ENCODE data around the gene ELF2. TPM values are rescaled to one million over a fixed set of nuclear protein-coding genes. Genes with fewer than 3 reads are reported as not detected.

ELF2 gene
- total and polyA plus RNA-seq, 2 donors (not counting 1 experiment from before 2014, with no cell fraction given), result 25.1 to 97.5 TPM

DNA sequence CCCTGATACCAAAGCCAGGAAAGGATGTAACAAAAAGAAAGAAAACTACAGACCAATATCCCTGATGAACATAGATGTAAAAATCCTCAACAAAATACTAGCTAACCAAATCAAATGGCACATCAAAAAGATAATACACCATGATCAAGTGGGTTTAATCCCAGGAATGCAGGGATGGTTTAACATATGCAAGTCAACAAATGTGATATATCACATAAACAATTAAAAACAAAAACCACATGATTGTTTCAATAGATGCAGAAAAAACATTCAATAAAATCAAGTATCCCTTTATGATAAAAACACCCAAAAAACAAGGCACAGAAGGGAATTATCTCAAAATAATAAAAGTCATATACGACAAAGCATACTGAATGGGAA is 31.5 kb downstream of the ELF2 start:
- peaks cover 41% of the 10 kb centered on the region for H3K4me1 Mint-ChIP-seq
- Histone ChIP-seq H3K9me3 (ENCODE audit: control extremely low read depth in 1 of 3, control insufficient read depth in 2 of 3, insufficient read depth in 1 of 3, low read length in 2 of 3) (peaks cover 2 to 6% (median 4%) of the 10 kb centered on the region in 3 donors), H3K36me3 (replicated peaks in 1 of 2; ENCODE audit: control extremely low read depth in 1 of 2, control insufficient read depth in 1 of 2, extremely low read depth in 1 of 2, insufficient read depth in 2 of 2, low read length in 1 of 2) (no peaks in the 10 kb centered on the region), H2AFZ (ENCODE audit: insufficient read depth, low read depth, low read length, poor library complexity, severe bottlenecking) (no peak overlapping the region), H4K20me1 (ENCODE audit: control insufficient read depth, insufficient read depth, low read length, poor library complexity, severe bottlenecking) (no peaks in the 10 kb centered on the region), H3K27me3 (replicated peaks in 1 of 4; ENCODE audit: control extremely low read depth in 1 of 4, control insufficient read depth in 3 of 4, insufficient read depth in 4 of 4, low read length in 3 of 4) (no peaks in the 10 kb centered on the region), H3K79me2 (ENCODE audit: control insufficient read depth, insufficient read depth, low read length) (peaks cover 65% of the 10 kb centered on the region), H3K4me1 (ENCODE audit: control insufficient read depth in 2 of 2, insufficient read depth in 2 of 2, low read length in 2 of 2) (peaks cover 22 to 28% of the 10 kb centered on the region in 2 donors), H3K4me3 (ENCODE audit: control extremely low read depth in 1 of 5, extremely low read depth in 1 of 5, insufficient read depth in 1 of 5, low read depth in 2 of 5, low read length in 4 of 5) (no peak overlapping the region), H3K4me2 (replicated peaks; ENCODE audit: low read depth, low read length, poor library complexity, severe bottlenecking) (no peak overlapping the region), H3K27ac (ENCODE audit: low read length in 2 of 2) (no peak overlapping the region), H3K9ac (ENCODE audit: low read length) (no peak overlapping the region)
- no peak overlapping the region for H3K4me3 Mint-ChIP-seq
- H3K27ac Mint-ChIP-seq, result no peak overlapping the region
- ChIA-PET POLR2A (no interaction called here), CTCF (no interaction called here)
- intact Hi-C loops (cut with micrococcal nuclease), result no loop called here
- no peak for DNase-seq
- peaks cover 4% of the 10 kb centered on the region for H3K9me3 Mint-ChIP-seq (ENCODE audit: insufficient read depth)
- no peaks in the 10 kb centered on the region for H3K27me3 Mint-ChIP-seq
- 100% methylated on average over 1 of the region's 1 CpG for WGBS (ENCODE audit: insufficient coverage)
- TF ChIP-seq, protein P1, sequence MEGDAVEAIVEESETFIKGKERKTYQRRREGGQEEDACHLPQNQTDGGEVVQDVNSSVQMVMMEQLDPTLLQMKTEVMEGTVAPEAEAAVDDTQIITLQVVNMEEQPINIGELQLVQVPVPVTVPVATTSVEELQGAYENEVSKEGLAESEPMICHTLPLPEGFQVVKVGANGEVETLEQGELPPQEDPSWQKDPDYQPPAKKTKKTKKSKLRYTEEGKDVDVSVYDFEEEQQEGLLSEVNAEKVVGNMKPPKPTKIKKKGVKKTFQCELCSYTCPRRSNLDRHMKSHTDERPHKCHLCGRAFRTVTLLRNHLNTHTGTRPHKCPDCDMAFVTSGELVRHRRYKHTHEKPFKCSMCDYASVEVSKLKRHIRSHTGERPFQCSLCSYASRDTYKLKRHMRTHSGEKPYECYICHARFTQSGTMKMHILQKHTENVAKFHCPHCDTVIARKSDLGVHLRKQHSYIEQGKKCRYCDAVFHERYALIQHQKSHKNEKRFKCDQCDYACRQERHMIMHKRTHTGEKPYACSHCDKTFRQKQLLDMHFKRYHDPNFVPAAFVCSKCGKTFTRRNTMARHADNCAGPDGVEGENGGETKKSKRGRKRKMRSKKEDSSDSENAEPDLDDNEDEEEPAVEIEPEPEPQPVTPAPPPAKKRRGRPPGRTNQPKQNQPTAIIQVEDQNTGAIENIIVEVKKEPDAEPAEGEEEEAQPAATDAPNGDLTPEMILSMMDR (IDR thresholded peaks at IDR 0.05), result no peak
- no peak for ATAC-seq (ENCODE audit: low read depth)

DNA sequence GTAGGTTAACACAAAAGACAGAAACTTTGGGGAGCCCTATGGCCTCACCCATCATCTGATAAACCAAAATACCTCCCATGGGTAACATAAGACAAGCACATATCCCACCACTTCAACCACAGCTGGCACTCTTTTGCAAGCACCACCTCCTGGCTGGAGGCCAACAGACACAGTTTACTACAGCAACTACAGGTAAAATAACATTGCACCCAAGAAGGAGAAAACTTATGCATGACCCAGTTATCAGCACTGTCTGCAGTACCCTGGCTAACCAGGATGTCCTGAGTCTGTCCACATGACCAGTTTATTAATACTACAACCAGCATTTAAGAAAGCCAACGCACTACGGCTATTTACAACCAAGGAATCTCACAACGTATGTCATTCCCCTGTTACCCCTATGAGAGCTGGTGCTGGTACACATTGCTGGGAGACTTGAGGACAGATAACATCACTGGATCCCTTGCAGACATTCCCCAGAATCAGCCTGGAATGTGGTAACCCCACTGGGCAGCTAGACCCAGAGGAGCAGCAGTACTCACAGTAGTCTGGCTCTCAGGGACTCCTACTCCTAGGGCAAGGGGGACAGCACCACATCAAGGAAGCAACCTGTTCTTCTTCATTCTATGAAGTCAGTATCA is 32.0 kb downstream of the ELF2 start:
- Histone ChIP-seq H3K9ac (ENCODE audit: low read length) (no peak overlapping the region), H3K27ac (ENCODE audit: low read length in 2 of 2) (no peak overlapping the region), H3K4me2 (replicated peaks; ENCODE audit: low read depth, low read length, poor library complexity, severe bottlenecking) (no peak overlapping the region), H3K79me2 (ENCODE audit: control insufficient read depth, insufficient read depth, low read length) (peaks cover 70% of the 10 kb centered on the region), H3K4me1 (ENCODE audit: control insufficient read depth in 2 of 2, insufficient read depth in 2 of 2, low read length in 2 of 2) (peaks cover 22 to 28% of the 10 kb centered on the region in 2 donors), H3K27me3 (replicated peaks in 1 of 4; ENCODE audit: control extremely low read depth in 1 of 4, control insufficient read depth in 3 of 4, insufficient read depth in 4 of 4, low read length in 3 of 4) (no peaks in the 10 kb centered on the region), H4K20me1 (ENCODE audit: control insufficient read depth, insufficient read depth, low read length, poor library complexity, severe bottlenecking) (no peaks in the 10 kb centered on the region), H3K9me3 (ENCODE audit: control extremely low read depth in 1 of 3, control insufficient read depth in 2 of 3, insufficient read depth in 1 of 3, low read length in 2 of 3) (peaks cover 2 to 6% (median 4%) of the 10 kb centered on the region in 3 donors), H2AFZ (ENCODE audit: insufficient read depth, low read depth, low read length, poor library complexity, severe bottlenecking) (no peak overlapping the region), H3K4me3 (ENCODE audit: control extremely low read depth in 1 of 5, extremely low read depth in 1 of 5, insufficient read depth in 1 of 5, low read depth in 2 of 5, low read length in 4 of 5) (no peak overlapping the region), H3K36me3 (replicated peaks in 1 of 2; ENCODE audit: control extremely low read depth in 1 of 2, control insufficient read depth in 1 of 2, extremely low read depth in 1 of 2, insufficient read depth in 2 of 2, low read length in 1 of 2) (no peaks in the 10 kb centered on the region)
- ATAC-seq (ENCODE audit: low read depth), result no peak
- Mint-ChIP-seq H3K4me3 (no peak overlapping the region), H3K9me3 (ENCODE audit: insufficient read depth) (peaks cover 4% of the 10 kb centered on the region), H3K4me1 (peaks cover 41% of the 10 kb centered on the region), H3K27ac (no peak overlapping the region), H3K27me3 (no peaks in the 10 kb centered on the region)
- WGBS (ENCODE audit: insufficient coverage), result 100% methylated on average over 2 of the region's 3 CpGs
- POLR2A ChIA-PET, result no interaction called here
- intact Hi-C loops (cut with micrococcal nuclease), result no loop called here
- TF ChIP-seq, protein P1 (IDR thresholded peaks at IDR 0.05), result no peak
- no peak for TF ChIP-seq EZH2 (IDR thresholded peaks at IDR 0.05; ENCODE audit: borderline replicate concordance, insufficient read depth, low read depth, low read length, poor library complexity, severe bottlenecking)
- DNase-seq, result no peak
- CTCF ChIA-PET, result no interaction called here
